K562 (cell line): ENCODE measurements around the gene EPHA7. TPM values are rescaled to one million over a fixed set of nuclear protein-coding genes. Genes with fewer than 3 reads are reported as not detected.

Source experiments
- ATAC-seq: fragments of 200-7000 bp; cut with Tn5 transposase; 3 replicates; pipeline ENCODE4 v1.9.1; 2020; ENCODE audit warnings: moderate library complexity
- BruUV-seq: library from RNA; stranded (reverse); fragments of 400-500 nt; replicated peaks from 2 replicates; lab custom pipeline; 2021; lab: Mats Ljungman, UMichigan
- CTCF ChIA-PET: fragments of 300-600 bp; formaldehyde crosslinking; extraction: SDS; loops from one replicate; lab custom pipeline; 2021; ENCODE audit warnings: low intra/inter-chr PET ratio; lab: Yijun Ruan, JAX
- POLR2A ChIA-PET: fragments of 300-600, 350-650 bp; sonication (Branson Sonifier 250); formaldehyde crosslinking; extraction: SDS; loops from one replicate; lab custom pipeline; 2021; ENCODE audit warnings: antibody characterized with exemption, inconsistent platforms; lab: Yijun Ruan, JAX
- DNase-seq, 4 experiments: peaks; one replicate each; pipeline versions ENCODE4 v3.0.0 to v3.0.0-alpha.2; 2011 to 2018; ENCODE audit warnings: low spot score in 3 of 4, mixed read lengths in 3 of 4; ENCODE audit errors: extremely low read depth in 1 of 4
- FAIRE-seq: peaks from 2 replicates; lab custom pipeline; 2011; peaks lifted over from hg19 to GRCh38; lab: Jason Lieb, UNC
- H2AFZ ChIP-seq: 2 replicates; pipeline ENCODE4 v1.6.0; 2011; ENCODE audit warnings: low read depth, low read length, control low read depth, inconsistent platforms
- H3K27ac ChIP-seq: fragments of 200-600 bp; 3 replicates; pipeline ENCODE4 v1.8.0; 2011; ENCODE audit warnings: low read depth, mild to moderate bottlenecking, control low read depth, inconsistent platforms, low read length, moderate library complexity, mixed read lengths; ENCODE audit errors: extremely low read depth
- H3K27me3 ChIP-seq, 2 experiments: fragments of 300-600 bp in 1 of 2; 2 replicates in 1 of 2; 3 replicates in 1 of 2; pipeline versions ENCODE4 v1.6.0 to v1.8.0; 2011; ENCODE audit warnings: inconsistent platforms in 2 of 2, low read length in 2 of 2, mild to moderate bottlenecking in 1 of 2, mixed read lengths in 1 of 2, moderate library complexity in 1 of 2; ENCODE audit not compliant: control insufficient read depth in 2 of 2, insufficient read depth in 2 of 2
- H3K36me3 ChIP-seq: fragments of 300-600 bp; 3 replicates; pipeline ENCODE4 v1.8.0; 2011; ENCODE audit warnings: mild to moderate bottlenecking, low read length, inconsistent platforms; ENCODE audit not compliant: control insufficient read depth, insufficient read depth
- H3K4me1 ChIP-seq, 2 experiments: fragments of 200-600 bp in 1 of 2; replicated peaks in 1 of 2; 2 replicates in 1 of 2; 3 replicates in 1 of 2; pipeline versions ENCODE4 v1.5.1 to v1.8.0; 2011; ENCODE audit warnings: inconsistent platforms in 2 of 2, low read length in 2 of 2, mild to moderate bottlenecking in 1 of 2, mixed read lengths in 1 of 2, moderate library complexity in 1 of 2; ENCODE audit not compliant: control insufficient read depth in 2 of 2, insufficient read depth in 2 of 2
- H3K4me2 ChIP-seq: 2 replicates; pipeline ENCODE4 v1.6.1; 2011; ENCODE audit warnings: low read length, control low read depth, inconsistent platforms, mixed read lengths; ENCODE audit not compliant: insufficient read depth
- H3K4me3 ChIP-seq: fragments of 200-600 bp; sonication (generic), shearing (Covaris generic); 2 replicates; pipeline ENCODE4 v1.5.1; 2016; ENCODE audit warnings: control low read depth, inconsistent platforms
- H3K79me2 ChIP-seq: fragments of 200-600 bp; 3 replicates; pipeline ENCODE4 v1.8.0; 2011; ENCODE audit warnings: low read length, inconsistent platforms; ENCODE audit not compliant: control insufficient read depth, insufficient read depth
- H3K9ac ChIP-seq, 2 experiments: 2 replicates each; pipeline versions ENCODE4 v1.6.0 to v1.6.1; 2011; ENCODE audit warnings: low read depth in 2 of 2, low read length in 2 of 2, control low read depth in 1 of 2, inconsistent platforms in 1 of 2, mild to moderate bottlenecking in 1 of 2, mixed read lengths in 1 of 2; ENCODE audit not compliant: insufficient read depth in 1 of 2
- H3K9me1 ChIP-seq: one replicate; pipeline ENCODE4 v1.6.0; 2011; ENCODE audit warnings: inconsistent platforms, mild to moderate bottlenecking, low read length, moderate library complexity; ENCODE audit not compliant: control insufficient read depth, insufficient read depth
- H3K9me3 ChIP-seq: replicated peaks from 2 replicates; pipeline ENCODE4 v1.5.1; 2011; ENCODE audit warnings: low read depth, low read length, inconsistent platforms; ENCODE audit not compliant: control insufficient read depth, insufficient read depth
- H4K20me1 ChIP-seq: replicated peaks from 2 replicates; pipeline ENCODE4 v1.6.1; 2011; ENCODE audit warnings: low read length, inconsistent platforms, mixed read lengths; ENCODE audit not compliant: control insufficient read depth, insufficient read depth
- ARID3B ChIP-seq: fragments of 250-450 bp; sonication (Bioruptor Pico); IDR thresholded peaks from 2 replicates; pipeline ENCODE4 v1.4.0; 2020; ENCODE audit warnings: borderline replicate concordance
- CREB3L1 ChIP-seq: fragments of 450-650 bp; IDR thresholded peaks from 2 replicates; pipeline ENCODE4 v1.6.1; 2014; ENCODE audit warnings: low read depth, mild to moderate bottlenecking, moderate library complexity, borderline replicate concordance
- JUN ChIP-seq, 2 experiments: sonication (generic) in 1 of 2; formaldehyde crosslinking in 1 of 2; IDR thresholded peaks; 2 replicates each; pipeline versions ENCODE4 v1.6.1 to v1.8.0; 2012 to 2022; ENCODE audit warnings: borderline replicate concordance in 2 of 2, mild to moderate bottlenecking in 2 of 2, improper control_type of control experiment in 1 of 2, low read depth in 1 of 2, low read length in 1 of 2, missing genetic modification reagents in 1 of 2
- KAT8 ChIP-seq: fragments of 450-650 bp; IDR thresholded peaks from 2 replicates; pipeline ENCODE4 v1.6.1; 2016; ENCODE audit warnings: low read depth, mild to moderate bottlenecking
- KHSRP ChIP-seq: fragments of 450-650 bp; IDR thresholded peaks from 2 replicates; pipeline ENCODE4 v1.6.1; 2017
- LCOR ChIP-seq: sonication (generic); formaldehyde crosslinking; IDR thresholded peaks from 2 replicates; pipeline ENCODE4 v1.8.0; 2022; ENCODE audit warnings: mild to moderate bottlenecking, missing genetic modification reagents
- MCM5 ChIP-seq: fragments of 450-650 bp; IDR thresholded peaks from 2 replicates; pipeline ENCODE4 v1.6.1; 2016; ENCODE audit warnings: low read depth
- PYGO2 ChIP-seq: fragments of 450-650 bp; IDR thresholded peaks from 2 replicates; pipeline ENCODE4 v1.6.1; 2016; ENCODE audit warnings: mild to moderate bottlenecking, missing genetic modification characterization, moderate library complexity, missing compliant biosample characterization
- RBM39 ChIP-seq: fragments of 200-400 bp; formaldehyde crosslinking; optimal IDR thresholded peaks from 2 replicates; pipeline ENCODE3; 2018; ENCODE audit warnings: low read depth, low read length
- SMAD3 ChIP-seq: fragments of 450-650 bp; formaldehyde crosslinking; conservative IDR thresholded peaks from 2 replicates; pipeline ENCODE4 v1.4.0; 2020; ENCODE audit warnings: mild to moderate bottlenecking
- SMAD4 ChIP-seq: fragments of 250-450 bp; sonication (Bioruptor Pico); conservative IDR thresholded peaks from 2 replicates; pipeline ENCODE4 v1.8.0; 2021; ENCODE audit warnings: inconsistent platforms, mild to moderate bottlenecking, moderate library complexity
- SMARCE1 ChIP-seq: fragments of 450-650 bp; IDR thresholded peaks from 2 replicates; pipeline ENCODE4 v1.7.1; 2016; ENCODE audit warnings: mild to moderate bottlenecking
- SNIP1 ChIP-seq: fragments of 450-650 bp; IDR thresholded peaks from 2 replicates; pipeline ENCODE4 v1.7.1; 2017; ENCODE audit warnings: low read depth, mild to moderate bottlenecking
- ZNF121 ChIP-seq: sonication (generic); formaldehyde crosslinking; conservative IDR thresholded peaks from 2 replicates; pipeline ENCODE4 v1.8.0; 2022; ENCODE audit warnings: missing genetic modification reagents
- ZNF324 ChIP-seq: fragments of 250-450 bp; sonication (Bioruptor Pico); IDR thresholded peaks from 2 replicates; pipeline ENCODE4 v1.4.0; 2020; ENCODE audit warnings: mild to moderate bottlenecking
- ZNF830 ChIP-seq: fragments of 250-450 bp; sonication (Bioruptor Pico); IDR thresholded peaks from 2 replicates; pipeline ENCODE4 v1.5.0; 2021; ENCODE audit warnings: mild to moderate bottlenecking
- WGBS: fragments of 100-300 bp; shearing (Covaris generic); methylation state at CpG from one replicate; pipeline ENCODE4 v1.1.6; 2016; ENCODE audit warnings: low coverage, mixed read lengths; ENCODE audit not compliant: insufficient coverage; ENCODE audit errors: missing lambda C conversion rate; 5-methylcytosine and 5-hydroxymethylcytosine counted together
- in situ Hi-C: fragments of 300-500 bp; cut with MboI; formaldehyde crosslinking; loops from 4 replicates; pipeline ENCODE4 v1.15.0; 2018; ENCODE audit warnings: inconsistent platforms, mixed read lengths
- intact Hi-C: fragments of 100-400 bp; cut with micrococcal nuclease; formaldehyde crosslinking; loops from 2 replicates; pipeline ENCODE4 v1.14.2; 2022
- polyA plus RNA-seq, 8 experiments: library from polyadenylated mRNA; depleted of rRNA in 4 of 8; stranded (reverse) in 5 of 8; unstranded in 3 of 8; fragments of >200 nt; fragmentation: Nextera tagmentation in 2 of 8; fragmentation: Illumina TruSeq in 1 of 8; extraction: Ambion mirVana in 2 of 8; extraction: Trizol in 1 of 8; gene quantifications; 2 replicates each; pipeline versions ENCODE4 v1.2.1 to v1.2.3, GENCODE V29; 2011 to 2014; ENCODE audit warnings: inconsistent platforms in 1 of 8, missing spikeins in 1 of 8
- total RNA-seq, 7 experiments: library from RNA; depleted of rRNA in 6 of 7; stranded (reverse); fragments of >200 nt in 6 of 7; fragmentation: Illumina TruSeq in 2 of 7; extraction: Trizol in 2 of 7; gene quantifications; 2 replicates each; pipeline versions ENCODE4 v1.2.1 to v1.2.3, GENCODE V29; 2011 to 2021; ENCODE audit warnings: low replicate concordance in 1 of 7

The EPHA7 gene
- total and polyA plus RNA-seq, 9 of the 15 experiments (the other 6 are each of a cell fraction or from before 2014, with no cell fraction given) = not detected

GRCh38 chr6:93389192-93389591 lies 30.2 kb downstream of the EPHA7 start:
- FAIRE-seq = no peak
- ATAC-seq = no peak
- H3K9me3 ChIP-seq = no peaks in the 10 kb centered on the region
- no peak overlapping the region for H2AFZ ChIP-seq
- H3K4me1 ChIP-seq = no peaks in the 10 kb centered on the region
- in situ Hi-C loops (no loop called here), intact Hi-C loops (no loop called here)
- 4% methylated on average over 4 of the region's 4 CpGs for WGBS
- H3K9ac ChIP-seq = no peak overlapping the region
- no peaks in the 10 kb centered on the region for H3K9me1 ChIP-seq
- no peaks in the 10 kb centered on the region for H4K20me1 ChIP-seq
- POLR2A ChIA-PET = no interaction called here
- H3K4me3 ChIP-seq = no peak overlapping the region
- H3K36me3 ChIP-seq = no peaks in the 10 kb centered on the region
- H3K27ac ChIP-seq = no peak overlapping the region
- CTCF ChIA-PET = no interaction called here
- TF ChIP-seq PYGO2 (tag) = no peak
- no peak for TF ChIP-seq JUN (IDR thresholded peaks at IDR 0.05; ENCODE audit: borderline replicate concordance, low read depth, low read length)
- TF ChIP-seq JUN (CRISPR knock-in tag; IDR thresholded peaks at IDR 0.05; ENCODE audit: borderline replicate concordance) = no peak
- TF ChIP-seq ZNF324 (CRISPR knock-in tag) = no peak
- no peak for TF ChIP-seq ZNF830 (CRISPR knock-in tag)
- no peak for TF ChIP-seq SMAD4 (CRISPR knock-in tag)
- no peak for TF ChIP-seq ARID3B
- no peak for TF ChIP-seq KHSRP
- TF ChIP-seq MCM5 = no peak
- no peak for TF ChIP-seq SMARCE1
- TF ChIP-seq RBM39 = no peak
- no peak for TF ChIP-seq CREB3L1
- no peak for TF ChIP-seq SNIP1
- no peak for TF ChIP-seq SMAD3 (CRISPR knock-in tag)
- no peak for TF ChIP-seq LCOR (CRISPR knock-in tag)
- no peak for TF ChIP-seq ZNF121 (CRISPR knock-in tag)
- no peak for TF ChIP-seq KAT8
- BruUV-seq = no TSS peak
- H3K4me2 ChIP-seq = no peak overlapping the region
- no peaks in the 10 kb centered on the region for H3K79me2 ChIP-seq
- H3K27me3 ChIP-seq = no peaks in the 10 kb centered on the region
- DNase-seq = no peak
